ENCODE data around the gene ARL13B.
"Not testable (repeated sequence)": the region's sequence is repeated elsewhere in the genome, so short reads cannot be mapped to it uniquely, and the experiment has no call there.

Gene ARL13B

GRCh38 chr3:94062513-94063404 lies 82.8 kb downstream of the ARL13B start, which contains the start of the genes DHFR2 and NSUN3:
Gene DHFR2, minus strand, starts transcription at chr3:94062916. Its CDS starts 1,405 bp downstream, at chr3:94061511.
Gene NSUN3, plus strand, starts transcription at chr3:94063061. Its CDS starts 66 bp downstream, at chr3:94063127.
- peak; percentile 93 for DNase-seq (ENCODE audit: low read depth)

GRCh38 chr3:94063496-94064119 lies 83.7 kb downstream of the ARL13B start:
- no peak for DNase-seq (ENCODE audit: low read depth)

DNA sequence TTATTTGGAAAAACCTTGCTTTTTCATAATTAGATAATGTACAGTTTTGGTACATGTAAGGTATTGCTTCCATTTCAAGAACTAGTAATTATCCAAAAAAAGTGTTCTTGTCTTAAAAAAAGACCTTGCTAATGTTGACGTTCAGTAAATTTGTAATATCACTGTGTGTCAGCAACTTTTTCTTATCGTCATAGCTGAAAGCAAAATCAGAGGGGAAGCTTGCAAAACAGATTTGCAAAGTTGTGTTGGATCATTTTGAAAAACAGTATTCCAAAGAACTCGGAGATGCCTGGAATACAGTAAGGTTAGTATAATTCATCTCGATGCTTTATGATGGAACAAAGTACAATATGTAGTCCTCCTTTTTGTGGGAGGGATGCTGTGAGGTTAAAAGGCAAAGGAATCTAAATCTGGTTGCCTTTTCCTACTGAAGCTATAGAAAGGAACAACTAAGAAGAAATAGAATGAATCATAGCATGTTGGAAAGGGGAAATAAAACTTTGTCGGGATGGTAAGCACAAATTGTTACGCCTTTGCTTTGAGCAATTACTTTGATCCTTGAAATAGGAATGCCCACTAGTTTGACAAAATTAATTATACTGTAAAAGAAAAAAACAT lies 84.4 kb downstream of the ARL13B start:
- no peak for DNase-seq (ENCODE audit: low read depth)

DNA sequence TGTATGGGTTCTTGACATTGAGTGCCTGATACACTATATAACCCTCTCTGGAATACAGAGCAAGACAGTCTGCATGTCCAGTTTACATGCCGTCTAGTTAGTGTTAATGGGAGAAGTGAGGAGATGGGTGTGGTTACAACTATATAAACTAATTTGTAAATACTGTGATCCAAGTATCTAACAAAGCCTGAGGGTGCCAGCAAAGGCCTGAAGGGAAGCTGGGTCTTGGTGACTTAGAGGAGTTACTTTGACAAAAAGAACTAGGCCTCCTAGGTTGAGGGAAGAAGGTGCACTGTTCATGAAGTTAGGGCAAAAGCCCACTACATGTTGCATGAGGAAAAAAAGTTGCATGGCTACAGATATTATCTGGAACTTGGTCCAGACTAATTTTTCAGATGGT lies 85.2 kb downstream of the ARL13B start:
- no peak for DNase-seq (ENCODE audit: low read depth)

DNA sequence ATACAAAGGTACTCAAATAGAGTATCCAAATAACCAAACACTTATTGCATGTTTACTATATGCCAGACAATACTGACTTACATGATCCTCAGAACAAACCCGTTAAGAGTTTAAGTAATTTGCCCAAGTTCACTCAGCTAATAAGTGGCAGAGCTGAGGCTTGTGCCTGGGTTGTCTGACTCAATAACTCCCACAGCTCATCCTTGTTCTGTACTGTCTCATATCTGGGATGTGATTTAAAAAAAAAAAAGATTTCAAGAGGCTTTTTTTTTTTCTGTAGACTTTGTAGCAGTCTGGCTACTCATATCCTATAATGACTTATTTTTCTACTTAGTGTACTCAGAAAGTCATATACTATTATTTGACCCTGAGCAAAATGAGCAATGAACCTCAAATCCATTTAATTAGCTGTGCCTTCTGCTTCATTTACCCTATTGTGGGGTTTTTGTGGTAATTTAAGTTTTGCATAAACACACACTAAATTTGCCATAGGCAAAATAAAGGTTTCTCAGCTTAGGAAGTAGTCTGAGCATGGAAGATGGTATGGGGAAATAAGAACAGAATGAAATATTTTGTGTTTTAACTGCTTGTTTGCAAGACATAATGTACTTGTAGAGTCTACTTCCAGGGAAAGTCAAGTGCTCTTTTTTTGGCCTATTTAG lies 86.0 kb downstream of the ARL13B start:
- no peak for DNase-seq (ENCODE audit: low read depth)

GRCh38 chr3:94066506-94067500 lies 86.8 kb downstream of the ARL13B start:
- no peak for DNase-seq (ENCODE audit: low read depth)

GRCh38 chr3:94069194-94069813 lies 89.3 kb downstream of the ARL13B start:
- no peak for DNase-seq (ENCODE audit: low read depth)

DNA sequence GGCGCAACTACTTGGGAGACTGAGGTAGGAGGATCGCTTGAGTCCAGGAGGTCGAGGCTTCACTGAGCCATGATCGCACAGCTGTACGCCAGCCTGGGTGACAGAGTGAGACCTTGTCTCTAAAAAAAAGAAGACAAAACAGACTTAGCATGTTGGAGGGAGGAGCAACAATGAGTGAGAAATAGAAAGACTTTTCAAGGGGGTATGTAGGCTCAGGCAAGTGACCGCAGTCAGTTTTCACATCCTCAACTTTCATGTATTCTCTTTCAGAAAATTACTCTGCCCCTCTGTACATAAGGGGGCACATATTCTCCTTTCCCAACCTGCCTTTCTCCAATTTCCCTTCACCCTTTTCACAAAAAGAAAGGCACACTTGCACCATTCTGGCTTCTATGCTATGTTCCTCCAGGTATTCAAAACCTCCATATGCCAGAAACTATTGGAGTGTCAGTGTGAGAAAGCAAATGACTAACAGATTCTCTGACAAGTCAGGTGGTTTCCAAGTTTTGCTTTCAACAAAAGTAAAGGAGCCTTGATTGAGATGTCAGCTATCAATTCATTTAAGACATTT lies 90.5 kb downstream of the ARL13B start:
- no peak for DNase-seq (ENCODE audit: low read depth)

- DNase-seq (ENCODE audit: low read depth): no peak
These were observed 91.8 kb downstream of the ARL13B start for GRCh38 chr3:94071713-94072284.

GRCh38 chr3:94076055-94076454 lies 96.1 kb downstream of the ARL13B start:
- no peak for DNase-seq (ENCODE audit: low read depth)

DNA sequence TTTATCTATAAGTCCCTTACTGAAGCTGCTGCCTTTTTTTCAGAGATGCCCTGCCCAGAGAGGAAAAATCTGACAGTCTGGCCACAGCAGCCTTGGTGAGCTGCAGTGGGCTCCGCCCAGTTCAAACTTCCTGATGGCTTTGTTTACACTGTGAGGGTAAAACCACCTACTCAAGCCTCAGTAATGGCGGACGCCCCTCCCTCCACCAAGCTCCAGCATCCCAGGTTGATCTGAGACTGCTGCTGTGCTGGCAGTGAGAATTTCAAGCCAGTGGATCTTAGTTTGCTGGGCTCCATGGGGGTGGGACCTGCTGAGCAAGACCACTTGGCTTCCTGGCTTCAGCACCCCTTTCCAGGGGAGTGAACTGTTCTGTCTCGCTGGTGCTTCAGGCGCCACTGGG lies 100.6 kb downstream of the ARL13B start:
- not testable (repeated sequence) for DNase-seq (ENCODE audit: low read depth)

DNA sequence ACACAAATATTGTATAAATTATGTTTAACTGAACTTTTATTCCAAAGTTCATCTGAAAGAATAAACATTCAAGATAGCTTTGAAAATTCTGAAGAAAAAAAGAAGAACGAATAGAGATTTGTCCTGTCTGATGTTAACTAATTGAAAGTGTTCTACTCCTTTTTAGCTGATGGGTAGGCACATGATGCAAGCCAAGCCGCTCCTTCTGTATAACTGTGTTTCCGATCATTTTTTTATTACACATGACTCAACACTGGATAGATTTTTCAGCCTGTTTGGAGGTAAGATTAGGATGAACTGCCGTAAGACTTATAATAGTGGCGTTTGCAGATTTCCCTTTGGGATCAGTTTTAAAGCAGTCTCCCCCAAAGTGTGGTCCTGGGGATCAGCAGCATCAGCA lies 101.9 kb downstream of the ARL13B start:
- DNase-seq (ENCODE audit: low read depth): no peak

- DNase-seq (ENCODE audit: low read depth): no peak
These were observed 102.5 kb downstream of the ARL13B start for GRCh38 chr3:94082391-94082937.

GRCh38 chr3:94083261-94083660 lies 103.3 kb downstream of the ARL13B start:
- no peak for DNase-seq (ENCODE audit: low read depth)

DNA sequence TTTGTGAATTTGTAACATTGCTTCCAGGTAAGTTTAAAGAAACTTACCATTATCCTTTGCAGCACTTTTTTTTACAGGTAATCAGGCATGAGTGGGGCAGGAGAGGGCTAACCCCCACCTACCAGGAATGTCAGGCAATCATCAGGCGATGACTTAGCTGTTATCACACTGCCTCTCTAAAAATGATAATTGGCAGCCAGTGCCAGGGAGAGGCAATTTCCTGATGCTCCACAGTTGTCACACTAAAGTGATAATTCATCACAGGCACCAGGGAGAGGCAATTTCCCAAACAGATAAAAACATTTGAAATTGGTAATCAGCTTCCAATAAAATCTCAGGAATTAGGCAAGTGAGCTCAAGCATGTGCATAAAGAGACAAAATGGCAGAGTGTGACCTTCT lies 109.2 kb downstream of the ARL13B start:
- no peak for DNase-seq (ENCODE audit: low read depth)

DNA sequence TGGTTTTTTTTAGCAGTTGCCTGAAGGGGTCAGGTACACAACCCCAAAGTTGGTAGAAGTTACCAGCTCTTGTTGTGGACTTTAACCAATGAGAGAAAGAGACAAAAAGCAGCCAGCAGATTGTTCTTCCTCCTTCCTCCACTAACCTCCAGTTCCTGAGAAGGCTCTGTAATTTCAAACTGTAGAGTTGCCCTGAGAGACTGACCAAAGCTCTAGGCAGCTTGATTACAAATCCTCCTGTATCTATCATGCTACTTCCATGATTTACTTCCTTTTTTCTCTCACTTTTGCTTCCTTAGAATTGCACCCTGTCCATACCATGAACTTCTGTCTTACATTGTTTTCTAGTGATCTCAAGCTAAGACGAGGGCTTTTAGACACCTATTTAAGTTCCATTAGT lies 112.1 kb downstream of the ARL13B start:
- DNase-seq (ENCODE audit: low read depth): no peak

GRCh38 chr3:94093151-94093550 lies 113.2 kb downstream of the ARL13B start:
- no peak for DNase-seq (ENCODE audit: low read depth)

DNA sequence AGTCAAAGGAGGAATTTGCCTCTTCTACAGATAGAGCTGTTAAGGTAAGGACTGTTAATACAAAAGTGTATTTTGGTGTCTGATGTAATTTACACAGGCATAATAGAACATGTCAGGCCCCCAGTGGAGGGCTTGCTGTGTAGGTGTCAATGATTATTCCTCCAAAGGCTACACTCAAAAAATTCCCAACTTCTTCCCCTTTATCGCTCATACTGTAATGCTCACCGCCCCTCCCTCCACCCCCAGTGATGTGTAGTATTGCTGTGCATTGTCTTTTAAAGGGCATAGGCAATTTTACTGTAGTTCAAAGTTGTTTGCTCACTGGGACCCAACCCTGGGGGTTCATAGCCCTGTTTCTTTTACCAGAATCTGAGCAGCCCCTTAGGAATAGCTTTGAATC lies 115.2 kb downstream of the ARL13B start:
- DNase-seq (ENCODE audit: low read depth): no peak

GRCh38 chr3:94098452-94098851 lies 118.5 kb downstream of the ARL13B start:
- DNase-seq (ENCODE audit: low read depth): no peak

DNA sequence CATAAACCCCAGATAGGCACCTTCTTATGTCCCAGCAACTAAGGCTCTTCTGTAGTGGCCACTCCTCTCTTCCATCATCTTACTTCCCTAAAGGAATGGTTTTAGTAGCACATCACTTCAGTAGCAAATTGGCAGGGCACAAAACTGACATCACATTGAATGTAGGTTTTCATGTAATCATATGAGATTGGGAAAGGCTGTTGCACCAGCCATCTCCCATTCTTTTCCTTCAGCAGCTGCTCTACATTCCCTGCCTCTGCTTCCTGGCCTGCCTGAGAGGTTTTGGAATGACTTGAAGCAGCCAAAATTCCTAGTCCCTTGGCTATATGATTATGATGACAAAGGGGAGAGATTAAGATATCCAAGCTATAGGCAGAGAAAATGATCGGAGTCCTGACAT lies 119.4 kb downstream of the ARL13B start:
- DNase-seq (ENCODE audit: low read depth): no peak
